Activated B cell treated with CpG ODN at 0.5 μM for 24 hours (primary cell): ENCODE data around the gene POLN. TPM values are rescaled to one million over a fixed set of nuclear protein-coding genes. Genes with fewer than 3 reads are reported as not detected.

ENCODE experiments used
- ATAC-seq: fragments of 200-7000 bp; cut with Tn5 transposase; one replicate; pipeline ENCODE4 v1.10.0; 2021; ENCODE audit warnings: low read depth, mild to moderate bottlenecking, moderate library complexity
- CTCF ChIA-PET: fragments of 350-600 bp; sonication (Branson Sonifier 250); formaldehyde crosslinking; loops from one replicate; lab custom pipeline; 2021; ENCODE audit warnings: antibody characterized with exemption; lab: Charles Lee
- POLR2A ChIA-PET: fragments of 350-600 bp; sonication (Branson Sonifier 250); formaldehyde crosslinking; loops from one replicate; lab custom pipeline; 2021; ENCODE audit warnings: antibody characterized with exemption; lab: Charles Lee
- DNase-seq: peaks from one replicate; pipeline ENCODE4 v3.0.0; 2022
- H3K27ac Mint-ChIP-seq: one replicate; pipeline ENCODE4 v1.8.0; 2020; ENCODE audit warnings: mixed read lengths
- H3K27me3 Mint-ChIP-seq: one replicate; pipeline ENCODE4 v1.8.0; 2021; ENCODE audit warnings: mixed read lengths
- H3K36me3 Mint-ChIP-seq: one replicate; pipeline ENCODE4 v1.8.0; 2021; ENCODE audit warnings: low read depth, mixed read lengths
- H3K4me1 Mint-ChIP-seq: one replicate; pipeline ENCODE4 v1.8.0; 2021; ENCODE audit warnings: mixed read lengths
- H3K4me3 Mint-ChIP-seq: one replicate; pipeline ENCODE4 v1.8.0; 2020; ENCODE audit warnings: mild to moderate bottlenecking, mixed read lengths
- H3K9me3 Mint-ChIP-seq: one replicate; pipeline ENCODE4 v1.8.0; 2020; ENCODE audit warnings: mixed read lengths
- CTCF ChIP-seq: fragments of 200-600 bp; IDR thresholded peaks from one replicate; pipeline ENCODE4 v1.8.0; 2022; ENCODE audit warnings: antibody characterized with exemption, mild to moderate bottlenecking
- intact Hi-C: fragments of 100-400 bp; cut with micrococcal nuclease; formaldehyde crosslinking; loops from one replicate; pipeline ENCODE4 v1.15.1; 2024
- total RNA-seq: library from RNA; stranded (reverse); gene quantifications from 2 replicates; pipeline ENCODE4 v1.2.3, GENCODE V29; 2022

POLN gene
- total RNA-seq, 1 donor from 2014 or later: 1.4 TPM

DNA sequence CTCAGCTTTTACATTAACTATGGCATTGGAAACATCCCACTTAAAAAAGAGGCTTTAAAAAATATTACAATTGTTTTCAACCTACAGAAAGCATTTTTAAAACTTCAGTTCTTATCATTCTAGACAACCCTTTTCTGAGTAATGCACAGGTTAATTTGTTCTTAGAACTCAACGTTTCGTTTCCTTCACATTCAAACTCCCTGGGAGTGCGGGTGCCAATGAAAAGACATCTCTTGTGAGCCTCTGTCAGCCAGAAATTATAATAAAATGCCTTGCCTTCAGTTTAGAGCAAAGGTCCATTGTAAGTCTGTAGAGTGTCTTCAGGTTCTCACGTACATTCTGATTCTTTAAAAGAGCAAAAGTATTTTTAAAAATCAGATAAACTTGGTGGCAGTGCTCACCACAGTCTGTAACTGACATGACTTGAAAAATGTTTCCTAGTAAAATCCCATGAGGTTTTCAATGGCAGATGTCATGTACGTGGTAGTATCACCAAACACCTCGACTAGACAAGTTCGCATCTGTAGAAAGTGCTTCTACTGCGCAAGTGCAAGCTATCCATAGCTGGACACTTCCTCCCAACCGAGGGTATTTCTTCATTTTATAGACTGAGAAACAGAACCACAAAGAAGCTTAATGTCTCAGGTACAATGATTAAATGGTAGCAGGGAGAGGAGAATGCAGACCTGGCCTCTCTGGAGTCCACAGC is 65.8 kb downstream of the POLN start:
- no peak for ATAC-seq
- H3K36me3 Mint-ChIP-seq: no peaks in the 10 kb centered on the region
- ChIA-PET CTCF (no interaction called here), POLR2A (no interaction called here)
- H3K9me3 Mint-ChIP-seq: no peaks in the 10 kb centered on the region
- no peaks in the 10 kb centered on the region for H3K4me1 Mint-ChIP-seq
- H3K4me3 Mint-ChIP-seq: no peak overlapping the region
- intact Hi-C loops: no loop called here
- DNase-seq: no peak
- no peak for TF ChIP-seq CTCF
- H3K27ac Mint-ChIP-seq: no peak overlapping the region
- H3K27me3 Mint-ChIP-seq: no peaks in the 10 kb centered on the region

DNA sequence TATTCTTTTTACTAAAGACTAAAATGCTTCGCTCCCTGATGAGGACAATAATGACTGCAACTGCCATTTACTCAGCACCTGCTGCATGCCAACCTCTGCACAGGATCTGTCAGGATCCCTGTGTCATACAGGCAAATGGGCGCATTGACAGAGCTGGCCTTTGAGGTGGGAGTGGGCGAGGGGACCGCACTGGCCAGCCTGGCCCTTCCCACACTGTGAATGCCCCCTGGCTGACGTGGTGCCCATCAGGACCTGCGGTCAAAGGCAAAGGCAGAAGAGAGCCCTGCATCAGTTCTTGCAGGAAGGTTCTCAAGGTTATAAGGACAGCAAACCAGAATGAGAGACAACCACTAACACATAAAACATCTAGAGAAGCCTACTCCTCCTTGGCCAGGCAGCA is 67.9 kb downstream of the POLN start:
- ATAC-seq (no peak), DNase-seq (no peak)
- ChIA-PET POLR2A (no interaction called here), CTCF (no interaction called here)
- intact Hi-C loops: no loop called here
- Mint-ChIP-seq H3K9me3 (no peaks in the 10 kb centered on the region), H3K36me3 (no peaks in the 10 kb centered on the region), H3K27ac (no peak overlapping the region), H3K27me3 (no peaks in the 10 kb centered on the region), H3K4me1 (no peaks in the 10 kb centered on the region), H3K4me3 (no peak overlapping the region)
- no peak for TF ChIP-seq CTCF

DNA sequence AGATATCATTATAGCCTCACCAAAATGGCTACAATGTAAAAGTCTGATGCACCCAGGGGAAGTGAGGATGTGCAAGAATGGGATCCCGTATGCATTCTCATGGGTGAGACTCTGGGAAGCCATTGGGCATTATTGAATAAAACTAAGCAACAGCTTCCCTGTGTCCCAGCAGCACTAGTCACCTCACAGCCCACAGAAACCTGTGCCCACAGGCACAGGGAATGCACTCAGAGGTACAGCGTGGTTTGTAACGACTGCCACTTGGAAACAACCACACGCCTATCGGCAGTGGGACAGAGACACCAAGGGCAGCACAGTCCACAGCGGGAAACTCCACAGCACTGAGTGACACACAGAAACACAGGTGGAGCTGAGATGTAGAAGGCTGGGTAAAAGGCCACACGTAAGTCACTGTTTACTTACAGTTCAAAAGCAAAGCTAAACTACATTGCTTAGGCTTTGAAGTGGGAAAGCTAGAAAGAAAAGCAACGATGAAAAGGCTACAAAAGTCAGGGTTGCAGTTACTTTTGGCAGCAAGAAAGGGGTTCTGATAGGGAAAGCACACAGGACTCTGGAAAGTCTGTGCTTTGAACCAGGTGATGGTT is 69.2 kb downstream of the POLN start:
- H3K36me3 Mint-ChIP-seq: no peaks in the 10 kb centered on the region
- DNase-seq (no peak), ATAC-seq (no peak)
- intact Hi-C loops: no loop called here
- POLR2A ChIA-PET: no interaction called here
- TF ChIP-seq CTCF: no peak
- H3K4me1 Mint-ChIP-seq: no peaks in the 10 kb centered on the region
- CTCF ChIA-PET: no interaction called here
- no peaks in the 10 kb centered on the region for H3K27me3 Mint-ChIP-seq
- H3K9me3 Mint-ChIP-seq: no peaks in the 10 kb centered on the region
- no peak overlapping the region for H3K27ac Mint-ChIP-seq
- no peak overlapping the region for H3K4me3 Mint-ChIP-seq

- ChIA-PET POLR2A (interaction anchor here (0.5 kb wide), 1 partner anchor 45 kb away, joined by 3 read pairs; no protein-coding TSS in a partner anchor), CTCF (no interaction called here)
- Mint-ChIP-seq H3K4me3 (no peak overlapping the region), H3K4me1 (no peaks in the 10 kb centered on the region), H3K27ac (no peak overlapping the region), H3K27me3 (no peaks in the 10 kb centered on the region), H3K36me3 (no peaks in the 10 kb centered on the region), H3K9me3 (no peaks in the 10 kb centered on the region)
- no peak for TF ChIP-seq CTCF
- DNase-seq (no peak), ATAC-seq (no peak)
- intact Hi-C loops: no loop called here
Measured at GRCh38 chr4:2172161-2172560, 69.8 kb downstream of the POLN start.

DNA sequence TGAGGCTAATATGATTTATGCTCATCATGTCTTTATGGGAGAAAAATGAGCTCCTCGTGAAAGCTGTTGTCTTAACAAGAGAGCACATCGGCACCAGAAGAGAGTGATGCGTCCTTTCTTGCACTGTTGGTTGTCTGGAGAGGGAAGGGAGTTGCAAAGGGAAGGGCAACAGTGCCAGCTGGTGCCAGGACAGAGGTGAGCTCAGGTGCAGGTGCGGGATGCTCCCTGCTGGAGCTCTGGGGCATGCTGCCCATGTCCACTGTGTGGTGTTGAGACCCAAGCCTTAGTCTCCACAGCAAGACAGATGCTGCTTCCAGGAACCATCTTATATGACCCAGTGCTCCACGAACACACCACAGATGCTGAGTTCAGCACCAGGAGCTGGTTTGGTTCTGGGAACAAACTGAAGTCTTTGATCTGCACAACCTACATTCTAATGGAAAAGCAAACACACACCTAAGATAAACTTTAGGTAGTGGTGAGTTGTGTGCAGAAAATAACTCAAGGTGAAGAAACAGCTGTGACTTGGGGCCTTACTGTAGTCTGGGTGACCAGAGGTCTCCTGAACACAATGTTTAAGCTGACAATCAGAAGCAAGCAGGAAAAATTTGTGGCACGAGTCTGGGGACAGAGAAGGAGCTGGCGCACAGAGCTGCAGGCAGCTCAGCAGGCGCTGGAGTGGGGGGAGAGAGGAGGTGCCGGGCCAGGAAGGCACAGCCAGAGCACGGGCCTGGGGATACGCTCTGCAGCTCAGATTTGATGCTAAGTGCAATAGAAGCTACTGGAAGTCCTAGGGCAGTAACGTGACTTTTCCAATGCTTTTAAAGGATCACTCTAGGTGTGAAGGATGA is 73.2 kb downstream of the POLN start:
- TF ChIP-seq CTCF: no peak
- DNase-seq (no peak), ATAC-seq (no peak)
- intact Hi-C loops: no loop called here
- Mint-ChIP-seq H3K4me3 (no peak overlapping the region), H3K9me3 (no peaks in the 10 kb centered on the region), H3K27ac (no peak overlapping the region), H3K36me3 (no peaks in the 10 kb centered on the region), H3K27me3 (no peaks in the 10 kb centered on the region), H3K4me1 (no peaks in the 10 kb centered on the region)
- POLR2A ChIA-PET: interaction anchor here (0.7 kb wide), 1 partner anchor 280 kb away, joined by 6 read pairs; no protein-coding TSS in a partner anchor
- CTCF ChIA-PET: no interaction called here
